Measurements from ENCODE around the gene PCSK2. TPM values are rescaled to one million over a fixed set of nuclear protein-coding genes. Genes with fewer than 3 reads are reported as not detected.

PCSK2 gene
- total RNA-seq, 2 donors from 2014 or later = not detected

GRCh38 chr20:17525650-17526049 is 298.8 kb downstream of the PCSK2 start:
- Mint-ChIP-seq H3K9me3 (no peaks in the 10 kb centered on the region), H3K4me3 (no peak overlapping the region), H3K27ac (no peak overlapping the region), H3K36me3 (ENCODE audit: low read depth) (no peaks in the 10 kb centered on the region), H3K4me1 (peaks cover 1% of the 10 kb centered on the region), H3K27me3 (no peaks in the 10 kb centered on the region)
- no peak for ATAC-seq (replicated peaks)

DNA sequence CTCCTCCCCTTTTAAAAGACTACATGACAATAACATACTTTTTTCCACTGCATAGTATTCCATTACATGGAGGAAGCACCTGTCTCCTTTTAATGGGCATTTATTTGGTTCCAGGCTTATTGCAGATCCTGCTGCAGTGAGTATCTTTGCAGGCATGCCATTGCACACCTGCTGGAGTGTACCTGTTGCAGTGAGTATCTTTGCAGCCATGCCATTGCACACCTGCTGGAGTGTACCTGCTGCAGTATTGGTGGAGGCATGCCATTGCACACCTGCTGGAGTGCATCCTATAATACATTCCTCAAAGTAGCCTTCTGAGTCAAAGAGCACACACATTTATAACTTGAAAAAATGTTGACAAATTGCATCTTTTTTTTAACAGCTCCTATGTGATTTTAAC is 302.7 kb downstream of the PCSK2 start:
- H3K36me3 Mint-ChIP-seq (ENCODE audit: low read depth) = no peaks in the 10 kb centered on the region
- no peak for ATAC-seq (replicated peaks)
- H3K4me1 Mint-ChIP-seq = no peaks in the 10 kb centered on the region

DNA sequence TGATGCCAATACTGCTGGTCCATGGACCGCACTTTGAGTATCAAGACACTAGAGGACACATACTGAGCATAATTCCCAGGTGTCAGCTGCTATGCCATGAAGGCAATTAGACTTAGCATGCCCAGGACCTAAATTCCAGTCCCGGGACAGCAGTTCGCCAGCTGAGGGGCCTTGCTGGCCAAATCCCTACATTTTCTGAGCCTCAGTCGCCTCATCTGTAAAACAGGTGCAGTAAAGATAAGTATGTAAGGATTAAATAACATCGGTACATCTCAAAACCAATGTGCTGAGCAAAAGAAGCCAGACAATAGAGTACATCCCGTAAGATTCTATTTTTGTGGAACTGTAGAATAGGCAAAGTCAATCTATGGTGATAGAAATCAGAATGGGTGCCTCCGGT is 303.3 kb downstream of the PCSK2 start:
- peak overlapping the region; percentile 71 for H3K4me3 Mint-ChIP-seq
- no peak overlapping the region for H3K27ac Mint-ChIP-seq
- H3K4me1 Mint-ChIP-seq = no peaks in the 10 kb centered on the region
- no peaks in the 10 kb centered on the region for H3K27me3 Mint-ChIP-seq
- H3K36me3 Mint-ChIP-seq (ENCODE audit: low read depth) = no peaks in the 10 kb centered on the region
- no peak for ATAC-seq (replicated peaks)
- H3K9me3 Mint-ChIP-seq = no peaks in the 10 kb centered on the region

More for the DNA sequence above, 302.7 kb downstream of the PCSK2 start:
- peak overlapping the region; percentile 71 for H3K4me3 Mint-ChIP-seq
- no peaks in the 10 kb centered on the region for H3K9me3 Mint-ChIP-seq
- H3K27me3 Mint-ChIP-seq = no peaks in the 10 kb centered on the region
- no peak overlapping the region for H3K27ac Mint-ChIP-seq

DNA sequence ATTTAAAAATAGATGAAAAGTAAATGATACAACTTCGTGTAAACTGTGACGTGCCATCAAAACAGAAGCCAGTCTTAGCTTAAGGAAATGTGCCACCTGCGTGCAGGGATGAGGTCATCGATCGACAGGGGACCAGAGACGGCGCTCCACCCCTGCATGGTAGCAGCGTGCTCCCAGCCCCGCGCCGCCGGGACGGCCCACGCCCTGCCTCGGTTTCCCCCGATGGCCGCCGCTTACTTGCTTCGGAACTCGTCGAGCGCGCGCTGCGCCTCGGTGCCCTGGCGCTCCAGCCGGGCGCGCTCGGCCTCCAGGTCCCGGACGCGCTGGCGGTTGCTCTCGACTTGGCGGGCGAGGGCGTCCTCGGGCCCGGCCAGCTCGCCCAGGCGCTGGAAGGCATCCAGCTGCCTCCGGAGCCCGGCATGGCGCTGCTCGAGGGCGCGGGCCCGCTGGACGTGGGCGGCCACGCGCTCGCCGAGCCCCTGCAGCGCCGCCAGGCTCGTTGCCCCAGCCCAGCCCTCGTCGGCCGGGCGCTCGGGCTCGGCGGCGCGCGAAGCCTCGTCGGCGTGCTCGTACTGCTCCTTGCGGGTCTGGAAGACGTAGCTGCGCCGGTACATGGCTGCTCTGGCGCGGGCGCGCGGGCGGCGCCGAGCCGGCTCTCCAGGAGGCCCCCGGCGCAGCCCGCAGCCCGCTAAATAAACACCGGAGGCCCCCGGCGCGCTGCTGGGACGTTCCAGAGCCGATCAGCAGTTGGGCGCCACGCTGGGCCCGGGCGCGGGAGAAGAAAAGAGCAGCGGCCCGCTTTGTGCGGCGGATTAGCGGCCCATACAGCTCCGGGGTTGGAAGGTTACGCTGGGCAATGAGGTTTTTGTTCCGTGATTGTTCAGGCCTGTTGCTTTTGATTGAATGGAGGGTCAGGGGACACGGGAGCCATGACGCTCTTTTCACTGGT is 304.1 kb downstream of the PCSK2 start, which contains the start of gene BFSP1:
Gene BFSP1 (minus strand): TSS at position 664 of the 949 bp plus-strand sequence. CDS start 50 bp downstream, at position 614.
- Mint-ChIP-seq H3K27me3 (no peaks in the 10 kb centered on the region), H3K36me3 (ENCODE audit: low read depth) (no peaks in the 10 kb centered on the region), H3K9me3 (no peaks in the 10 kb centered on the region), H3K4me1 (no peaks in the 10 kb centered on the region), H3K4me3 (peak within 1 kb of the TSS; percentile 83), H3K27ac (no peak within 1 kb of the TSS)
- peak; percentile 83 for ATAC-seq (replicated peaks)

DNA sequence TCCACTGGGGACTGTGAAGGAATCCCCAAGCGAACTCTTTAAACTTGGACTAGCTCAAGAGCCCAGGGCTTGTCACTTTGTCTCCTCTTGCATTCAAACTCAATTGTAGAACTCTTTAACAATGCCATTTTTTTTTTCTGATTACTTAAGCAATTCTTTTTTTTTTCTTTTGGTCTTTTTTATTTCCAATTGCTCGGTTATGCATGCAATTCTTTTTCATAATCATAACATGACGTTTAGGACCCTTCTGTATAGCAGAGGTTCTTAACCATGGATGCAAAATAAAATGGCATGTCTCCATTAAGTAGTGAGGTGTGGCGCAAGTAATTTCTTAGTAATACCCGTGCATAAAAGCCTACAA is 304.8 kb downstream of the PCSK2 start:
- no peak for ATAC-seq (replicated peaks)
- no peaks in the 10 kb centered on the region for H3K27me3 Mint-ChIP-seq
- H3K9me3 Mint-ChIP-seq = no peaks in the 10 kb centered on the region
- no peak overlapping the region for H3K27ac Mint-ChIP-seq
- no peaks in the 10 kb centered on the region for H3K4me1 Mint-ChIP-seq
- peak overlapping the region; percentile 83 for H3K4me3 Mint-ChIP-seq
- H3K36me3 Mint-ChIP-seq (ENCODE audit: low read depth) = no peaks in the 10 kb centered on the region

GRCh38 chr20:17533396-17533795 is 306.6 kb downstream of the PCSK2 start:
- Mint-ChIP-seq H3K36me3 (ENCODE audit: low read depth) (no peaks in the 10 kb centered on the region), H3K27ac (no peak overlapping the region), H3K9me3 (no peaks in the 10 kb centered on the region), H3K4me3 (no peak overlapping the region), H3K27me3 (peaks cover 3% of the 10 kb centered on the region), H3K4me1 (peaks cover 1% of the 10 kb centered on the region)
- ATAC-seq (replicated peaks) = peak; percentile 27

DNA sequence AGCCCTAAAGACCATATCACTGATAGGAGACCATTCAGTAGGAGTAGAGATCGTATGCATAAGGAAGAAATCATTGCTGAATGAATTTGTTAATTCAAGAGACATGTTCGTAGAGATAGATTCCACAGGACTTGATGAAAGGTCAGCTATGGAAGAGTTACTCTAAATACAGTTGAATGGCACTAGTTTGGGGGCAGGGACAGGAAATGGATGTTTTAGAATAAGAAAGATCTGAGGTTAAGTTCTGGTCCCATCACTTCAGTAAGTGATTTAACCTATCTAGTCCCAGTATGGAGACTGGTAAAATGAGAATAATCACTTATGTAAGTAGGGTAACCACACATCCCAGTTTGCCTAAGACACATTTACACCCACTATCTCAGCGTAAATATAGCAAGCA is 307.2 kb downstream of the PCSK2 start:
- no peak for ATAC-seq (replicated peaks)
- Mint-ChIP-seq H3K4me3 (no peak overlapping the region), H3K36me3 (ENCODE audit: low read depth) (no peaks in the 10 kb centered on the region), H3K27ac (no peak overlapping the region), H3K27me3 (peaks cover 9% of the 10 kb centered on the region), H3K4me1 (peaks cover 6% of the 10 kb centered on the region), H3K9me3 (no peaks in the 10 kb centered on the region)
